Natural killer cell (primary cell): Measurements from ENCODE around the gene NUP205. TPM values are rescaled to one million over a fixed set of nuclear protein-coding genes. Genes with fewer than 3 reads are reported as not detected.
"Not testable (repeated sequence)": the region's sequence is repeated elsewhere in the genome, so short reads cannot be mapped to it uniquely, and the experiment has no call there.

ENCODE experiments used
- ATAC-seq, 3 donors: fragments of 150-1000 bp in 2 of 3; fragments of 200-7000 bp in 1 of 3; cut with Tn5 transposase; 1 replicate in 1 of 3; 2 replicates in 2 of 3; pipeline ENCODE4 v1.10.0; 2021; ENCODE audit warnings: mild to moderate bottlenecking in 2 of 3, moderate library complexity in 2 of 3
- DNase-seq, 2 donors: peaks; one replicate each; pipeline versions ENCODE4 v3.0.0 to v3.0.0-alpha.2; 2013 to 2021; ENCODE audit warnings: mixed read lengths in 1 of 2
- H3K27ac ChIP-seq: one replicate; pipeline ENCODE4 v1.5.1; 2013; ENCODE audit warnings: mild to moderate bottlenecking, low read length
- H3K27me3 ChIP-seq: one replicate; pipeline ENCODE4 v1.6.1; 2013; ENCODE audit warnings: low read length; ENCODE audit not compliant: control insufficient read depth, insufficient read depth
- H3K36me3 ChIP-seq: one replicate; pipeline ENCODE4 v1.6.1; 2013; ENCODE audit warnings: low read length; ENCODE audit not compliant: control insufficient read depth, insufficient read depth
- H3K4me1 ChIP-seq: one replicate; pipeline ENCODE4 v1.6.1; 2013; ENCODE audit warnings: low read length; ENCODE audit not compliant: control insufficient read depth, insufficient read depth
- H3K4me3 ChIP-seq: one replicate; pipeline ENCODE4 v1.5.1; 2013; ENCODE audit warnings: low read length
- H3K9me3 ChIP-seq: one replicate; pipeline ENCODE4 v1.6.1; 2013; ENCODE audit warnings: low read length; ENCODE audit not compliant: control insufficient read depth, insufficient read depth
- H3K27ac Mint-ChIP-seq, 2 donors: one replicate each; pipeline ENCODE4 v1.8.0; 2022; ENCODE audit warnings: mild to moderate bottlenecking in 2 of 2, mixed read lengths in 2 of 2, moderate library complexity in 1 of 2
- H3K27me3 Mint-ChIP-seq, 2 donors: one replicate each; pipeline ENCODE4 v1.8.0; 2022; ENCODE audit warnings: low read depth in 2 of 2, mixed read lengths in 2 of 2
- H3K36me3 Mint-ChIP-seq: one replicate; pipeline ENCODE4 v1.8.0; 2022; ENCODE audit warnings: mixed read lengths
- H3K4me1 Mint-ChIP-seq, 2 donors: one replicate each; pipeline ENCODE4 v1.8.0; 2022; ENCODE audit warnings: mixed read lengths in 2 of 2
- H3K4me3 Mint-ChIP-seq: one replicate; pipeline ENCODE4 v1.8.0; 2022; ENCODE audit warnings: mild to moderate bottlenecking, moderate library complexity, mixed read lengths
- H3K9me3 Mint-ChIP-seq, 2 donors: one replicate each; pipeline ENCODE4 v1.8.0; 2022; ENCODE audit warnings: mixed read lengths in 2 of 2
- CTCF ChIP-seq: fragments of 200-600 bp; IDR thresholded peaks from one replicate; pipeline ENCODE4 v1.8.0; 2022; ENCODE audit warnings: antibody characterized with exemption
- WGBS: methylation state at CpG from one replicate; pipeline ENCODE4 v1.1.7; 2013; ENCODE audit warnings: missing lambda C conversion rate; ENCODE audit not compliant: insufficient coverage; 5-methylcytosine and 5-hydroxymethylcytosine counted together
- intact Hi-C: fragments of 100-400 bp; cut with micrococcal nuclease; formaldehyde crosslinking; loops from one replicate; pipeline ENCODE4 v1.14.2; 2022
- total RNA-seq, 4 donors: library from RNA; stranded (reverse); fragments of 120-200 nt in 1 of 4; gene quantifications; one replicate each; pipeline versions ENCODE4 v1.2.3 to v1.2.4, GENCODE V29; 2013 to 2022

NUP205 gene
- total RNA-seq, 3 donors from 2014 or later (not counting 1 experiment from before 2014, with no cell fraction given) = 45.6 to 55.1 (median 53.7) TPM

GRCh38 chr7:135634191-135634878, 76.6 kb downstream of the NUP205 start:
- H3K27ac Mint-ChIP-seq = no peak overlapping the region
- peaks cover 17% of the 10 kb centered on the region for H3K36me3 Mint-ChIP-seq

GRCh38 chr7:135639690-135640089, 82.0 kb downstream of the NUP205 start:
- H3K4me1 ChIP-seq, ATAC-seq, H3K4me3 ChIP-seq, H3K27me3 Mint-ChIP-seq, H3K27ac ChIP-seq, DNase-seq, intact Hi-C loops, H3K9me3 Mint-ChIP-seq, H3K4me3 Mint-ChIP-seq, H3K27me3 ChIP-seq, H3K9me3 ChIP-seq, H3K4me1 Mint-ChIP-seq, H3K27ac Mint-ChIP-seq: not testable (repeated sequence)
- H3K36me3 ChIP-seq = peaks cover 63% of the 10 kb centered on the region
- H3K36me3 Mint-ChIP-seq = peaks cover 18% of the 10 kb centered on the region

More at GRCh38 chr7:135634191-135634878, 76.6 kb downstream of the NUP205 start:
- intact Hi-C loops = no loop called here
- H3K9me3 Mint-ChIP-seq = no peaks in the 10 kb centered on the region
- Histone ChIP-seq H3K4me1 (no peaks in the 10 kb centered on the region), H3K36me3 (peaks cover 62% of the 10 kb centered on the region), H3K9me3 (no peaks in the 10 kb centered on the region), H3K27ac (no peak overlapping the region), H3K4me3 (no peak overlapping the region), H3K27me3 (no peaks in the 10 kb centered on the region)
- no peaks in the 10 kb centered on the region for H3K27me3 Mint-ChIP-seq
- no peaks in the 10 kb centered on the region for H3K4me1 Mint-ChIP-seq
- WGBS = over 99% methylated on average over 7 of the region's 7 CpGs
- ATAC-seq = no peak
- DNase-seq = no peak
- TF ChIP-seq CTCF = no peak
- H3K4me3 Mint-ChIP-seq = no peak overlapping the region

- H3K36me3 ChIP-seq = peaks cover 61% of the 10 kb centered on the region
- TF ChIP-seq CTCF = no peak
- no peaks in the 10 kb centered on the region for H3K27me3 ChIP-seq
- H3K27me3 Mint-ChIP-seq = no peaks in the 10 kb centered on the region
- H3K9me3 ChIP-seq = no peaks in the 10 kb centered on the region
- ATAC-seq (no peak), DNase-seq (no peak)
- intact Hi-C loops = no loop called here
- H3K4me3 ChIP-seq = no peak overlapping the region
- H3K4me3 Mint-ChIP-seq = no peak overlapping the region
- peaks cover 28% of the 10 kb centered on the region for H3K36me3 Mint-ChIP-seq
- H3K27ac ChIP-seq = no peak overlapping the region
- no peaks in the 10 kb centered on the region for H3K9me3 Mint-ChIP-seq
- no peaks in the 10 kb centered on the region for H3K4me1 ChIP-seq
- no peak overlapping the region for H3K27ac Mint-ChIP-seq
- peaks cover 0 to 7% of the 10 kb centered on the region in 2 donors for H3K4me1 Mint-ChIP-seq
- 80% methylated on average over 3 of the region's 3 CpGs for WGBS
Observed at GRCh38 chr7:135644154-135644553, 86.4 kb downstream of the NUP205 start.

GRCh38 chr7:135644729-135645128, 87.0 kb downstream of the NUP205 start:
- no peak for ATAC-seq
- no peaks in the 10 kb centered on the region for H3K9me3 Mint-ChIP-seq
- no peaks in the 10 kb centered on the region for H3K27me3 ChIP-seq
- 92% methylated on average over 2 of the region's 3 CpGs for WGBS
- intact Hi-C loops = loop anchor here (1.0 kb wide), 1 partner anchor 363 kb away; no protein-coding TSS in a partner anchor
- no peak overlapping the region for H3K4me3 ChIP-seq
- no peak overlapping the region for H3K4me3 Mint-ChIP-seq
- no peak overlapping the region for H3K27ac Mint-ChIP-seq
- H3K4me1 Mint-ChIP-seq = peaks cover 0 to 7% of the 10 kb centered on the region in 2 donors
- no peaks in the 10 kb centered on the region for H3K4me1 ChIP-seq
- peaks cover 28% of the 10 kb centered on the region for H3K36me3 Mint-ChIP-seq
- TF ChIP-seq CTCF = no peak
- H3K27me3 Mint-ChIP-seq = no peaks in the 10 kb centered on the region
- no peaks in the 10 kb centered on the region for H3K9me3 ChIP-seq
- no peak overlapping the region for H3K27ac ChIP-seq
- H3K36me3 ChIP-seq = peaks cover 57% of the 10 kb centered on the region
- DNase-seq = no peak
